ENCODE data around the gene SPAG16.

DNA sequence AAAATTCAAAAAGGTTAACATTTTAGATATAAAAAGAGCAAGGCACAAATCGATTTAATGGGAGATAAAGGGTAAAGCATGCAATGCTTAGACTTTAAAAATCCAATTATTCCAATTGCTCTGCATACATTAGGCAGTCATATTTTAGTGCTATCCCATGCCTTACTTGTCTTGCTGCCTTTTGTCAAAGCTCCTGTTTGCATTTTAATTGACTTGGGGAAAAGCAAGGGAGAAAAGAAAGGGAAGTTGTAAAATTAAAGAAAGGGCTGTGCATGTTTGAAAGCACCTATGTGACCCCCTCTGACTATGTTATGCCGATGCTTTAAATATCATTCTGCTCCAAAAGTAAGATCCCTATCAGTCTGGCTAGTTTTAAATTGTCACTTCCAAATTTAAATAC is 932.9 kb downstream of the SPAG16 start:
- TF ChIP-seq CTCF (IDR thresholded peaks at IDR 0.05) = no peak
- no peak for TF ChIP-seq ZFX (IDR thresholded peaks at IDR 0.05; ENCODE audit: borderline replicate concordance)

All from 22Rv1 (cell line).